Ishikawa (cell line): Measurements from ENCODE around the gene NPHS1.

Experiments
- CEBPB ChIP-seq: IDR thresholded peaks from 2 replicates; pipeline ENCODE4 v1.6.1; 2012
- CREB1 ChIP-seq: IDR thresholded peaks from 2 replicates; pipeline ENCODE4 v1.6.1; 2012; ENCODE audit warnings: low read depth
- EGR1 ChIP-seq: IDR thresholded peaks from 2 replicates; pipeline ENCODE4 v1.6.1; 2012
- EP300 ChIP-seq: IDR thresholded peaks from 2 replicates; pipeline ENCODE4 v1.6.1; 2012; ENCODE audit warnings: borderline replicate concordance
- FOXM1 ChIP-seq: IDR thresholded peaks from 2 replicates; pipeline ENCODE4 v1.6.1; 2012; ENCODE audit warnings: low read depth, borderline replicate concordance
- NFIC ChIP-seq: IDR thresholded peaks from 2 replicates; pipeline ENCODE4 v1.6.1; 2012
- RAD21 ChIP-seq: IDR thresholded peaks from 2 replicates; pipeline ENCODE4 v1.6.1; 2012; ENCODE audit warnings: low read depth
- TAF1 ChIP-seq: IDR thresholded peaks from 2 replicates; pipeline ENCODE4 v1.6.1; 2012; ENCODE audit warnings: low read depth, mild to moderate bottlenecking
- TCF12 ChIP-seq: IDR thresholded peaks from 2 replicates; pipeline ENCODE4 v1.6.1; 2012; ENCODE audit warnings: low read depth
- TEAD4 ChIP-seq: IDR thresholded peaks from 2 replicates; pipeline ENCODE4 v1.6.1; 2012
- YY1 ChIP-seq: IDR thresholded peaks from 2 replicates; pipeline ENCODE4 v1.6.1; 2012; ENCODE audit warnings: low read depth
- ZBTB7A ChIP-seq: IDR thresholded peaks from 2 replicates; pipeline ENCODE4 v1.6.1; 2012; ENCODE audit warnings: low read depth
- TF ChIP-seq, protein P1 (sequence below): IDR thresholded peaks from 2 replicates; pipeline ENCODE4 v1.6.1; 2012
- TF ChIP-seq, protein P2 (sequence below): IDR thresholded peaks from 2 replicates; pipeline ENCODE4 v1.6.1; 2012; ENCODE audit warnings: low read depth, mild to moderate bottlenecking
- TF ChIP-seq, protein P3 (sequence below): IDR thresholded peaks from 2 replicates; pipeline ENCODE4 v1.6.1; 2012

The NPHS1 gene

DNA sequence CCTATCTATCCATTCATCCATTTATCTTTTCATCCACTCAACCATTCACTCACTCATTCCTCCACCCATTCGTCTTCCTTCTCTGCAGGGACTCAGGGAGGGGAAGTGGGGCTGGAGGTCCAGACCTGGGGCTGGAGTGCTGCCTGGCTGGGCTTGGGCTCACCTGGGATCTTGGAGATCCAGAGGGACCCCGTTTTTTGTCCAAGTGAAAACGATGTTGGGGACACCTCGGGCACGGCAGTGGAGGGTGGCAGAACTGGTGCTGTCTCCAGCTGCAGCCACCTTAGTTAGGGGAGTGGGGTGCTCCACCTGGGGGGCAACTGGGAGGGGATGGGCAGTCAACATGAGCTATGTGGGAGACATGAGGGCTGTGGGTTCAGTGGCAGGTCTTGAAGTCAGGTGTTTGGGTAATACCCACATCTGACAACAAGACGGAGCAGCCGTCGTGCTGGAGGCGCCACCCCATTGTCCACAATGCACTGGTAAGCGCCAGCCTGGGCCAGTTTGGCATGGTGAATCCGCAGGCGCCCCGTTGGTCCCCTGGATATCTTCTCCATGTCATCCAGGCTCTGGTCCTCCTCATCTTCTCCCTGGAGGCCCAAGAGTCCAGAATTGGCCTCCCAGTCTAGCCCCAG lies 10.2 kb downstream of the NPHS1 start:
- TF ChIP-seq, protein P1, sequence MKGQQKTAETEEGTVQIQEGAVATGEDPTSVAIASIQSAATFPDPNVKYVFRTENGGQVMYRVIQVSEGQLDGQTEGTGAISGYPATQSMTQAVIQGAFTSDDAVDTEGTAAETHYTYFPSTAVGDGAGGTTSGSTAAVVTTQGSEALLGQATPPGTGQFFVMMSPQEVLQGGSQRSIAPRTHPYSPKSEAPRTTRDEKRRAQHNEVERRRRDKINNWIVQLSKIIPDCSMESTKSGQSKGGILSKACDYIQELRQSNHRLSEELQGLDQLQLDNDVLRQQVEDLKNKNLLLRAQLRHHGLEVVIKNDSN = no peak
- TF ChIP-seq, protein P2, sequence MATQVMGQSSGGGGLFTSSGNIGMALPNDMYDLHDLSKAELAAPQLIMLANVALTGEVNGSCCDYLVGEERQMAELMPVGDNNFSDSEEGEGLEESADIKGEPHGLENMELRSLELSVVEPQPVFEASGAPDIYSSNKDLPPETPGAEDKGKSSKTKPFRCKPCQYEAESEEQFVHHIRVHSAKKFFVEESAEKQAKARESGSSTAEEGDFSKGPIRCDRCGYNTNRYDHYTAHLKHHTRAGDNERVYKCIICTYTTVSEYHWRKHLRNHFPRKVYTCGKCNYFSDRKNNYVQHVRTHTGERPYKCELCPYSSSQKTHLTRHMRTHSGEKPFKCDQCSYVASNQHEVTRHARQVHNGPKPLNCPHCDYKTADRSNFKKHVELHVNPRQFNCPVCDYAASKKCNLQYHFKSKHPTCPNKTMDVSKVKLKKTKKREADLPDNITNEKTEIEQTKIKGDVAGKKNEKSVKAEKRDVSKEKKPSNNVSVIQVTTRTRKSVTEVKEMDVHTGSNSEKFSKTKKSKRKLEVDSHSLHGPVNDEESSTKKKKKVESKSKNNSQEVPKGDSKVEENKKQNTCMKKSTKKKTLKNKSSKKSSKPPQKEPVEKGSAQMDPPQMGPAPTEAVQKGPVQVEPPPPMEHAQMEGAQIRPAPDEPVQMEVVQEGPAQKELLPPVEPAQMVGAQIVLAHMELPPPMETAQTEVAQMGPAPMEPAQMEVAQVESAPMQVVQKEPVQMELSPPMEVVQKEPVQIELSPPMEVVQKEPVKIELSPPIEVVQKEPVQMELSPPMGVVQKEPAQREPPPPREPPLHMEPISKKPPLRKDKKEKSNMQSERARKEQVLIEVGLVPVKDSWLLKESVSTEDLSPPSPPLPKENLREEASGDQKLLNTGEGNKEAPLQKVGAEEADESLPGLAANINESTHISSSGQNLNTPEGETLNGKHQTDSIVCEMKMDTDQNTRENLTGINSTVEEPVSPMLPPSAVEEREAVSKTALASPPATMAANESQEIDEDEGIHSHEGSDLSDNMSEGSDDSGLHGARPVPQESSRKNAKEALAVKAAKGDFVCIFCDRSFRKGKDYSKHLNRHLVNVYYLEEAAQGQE = no peak
- TF ChIP-seq CREB1 = no peak
- TF ChIP-seq TEAD4 = no peak
- TF ChIP-seq CEBPB = no peak
- no peak for TF ChIP-seq YY1
- TF ChIP-seq TCF12 = no peak
- no peak for TF ChIP-seq EGR1
- no peak for TF ChIP-seq FOXM1
- no peak for TF ChIP-seq TAF1
- no peak for TF ChIP-seq EP300

DNA sequence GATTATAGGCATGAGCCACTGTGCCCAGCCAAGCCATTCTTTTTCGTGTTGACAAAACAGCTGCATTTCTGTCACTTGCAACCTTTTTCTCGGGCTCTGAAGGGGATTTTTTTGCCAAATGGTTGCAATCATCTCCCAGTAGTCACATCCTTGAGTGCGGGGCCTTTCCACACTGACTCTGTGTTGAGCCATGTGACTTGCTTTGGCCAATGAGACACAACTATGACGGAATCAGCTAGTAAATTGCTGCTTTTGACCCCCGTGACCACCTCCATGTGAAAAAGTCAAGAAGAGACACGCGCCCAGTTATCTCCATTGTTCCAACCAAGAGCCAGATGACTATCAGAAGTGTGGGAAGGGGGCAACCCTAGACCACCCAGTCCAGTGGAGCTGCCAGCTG lies 18.3 kb downstream of the NPHS1 start:
- TF ChIP-seq EGR1 (no peak), TCF12 (no peak), TAF1 (no peak), ZBTB7A (no peak), TEAD4 (no peak), EP300 (no peak), RAD21 (no peak), FOXM1 (no peak), YY1 (no peak), CEBPB (no peak)
- TF ChIP-seq, protein P1 = no peak
- TF ChIP-seq, protein P2 = no peak
- TF ChIP-seq, protein P3, sequence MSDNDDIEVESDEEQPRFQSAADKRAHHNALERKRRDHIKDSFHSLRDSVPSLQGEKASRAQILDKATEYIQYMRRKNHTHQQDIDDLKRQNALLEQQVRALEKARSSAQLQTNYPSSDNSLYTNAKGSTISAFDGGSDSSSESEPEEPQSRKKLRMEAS = no peak

DNA sequence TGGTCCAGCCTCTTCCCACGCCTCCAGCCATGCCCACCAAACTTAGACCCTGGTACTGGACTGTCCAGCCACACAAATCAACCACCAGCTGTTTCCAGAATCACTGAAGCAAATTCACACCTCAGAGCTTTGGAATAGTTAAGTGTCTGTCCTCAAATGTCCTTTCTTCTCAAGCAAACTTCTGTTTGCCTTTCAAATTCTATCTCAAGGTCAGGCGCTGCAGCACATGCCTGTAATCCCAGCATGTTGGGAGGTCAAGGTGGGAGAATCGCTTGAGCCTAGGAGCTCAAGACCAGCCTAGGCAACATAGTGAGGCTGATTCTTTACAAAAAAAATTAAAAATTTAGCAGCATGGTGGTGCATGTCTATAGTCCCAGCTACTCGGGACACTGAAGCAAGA lies 20.2 kb downstream of the NPHS1 start:
- TF ChIP-seq NFIC (no peak), RAD21 (no peak), YY1 (no peak)
- TF ChIP-seq, protein P2 = no peak

DNA sequence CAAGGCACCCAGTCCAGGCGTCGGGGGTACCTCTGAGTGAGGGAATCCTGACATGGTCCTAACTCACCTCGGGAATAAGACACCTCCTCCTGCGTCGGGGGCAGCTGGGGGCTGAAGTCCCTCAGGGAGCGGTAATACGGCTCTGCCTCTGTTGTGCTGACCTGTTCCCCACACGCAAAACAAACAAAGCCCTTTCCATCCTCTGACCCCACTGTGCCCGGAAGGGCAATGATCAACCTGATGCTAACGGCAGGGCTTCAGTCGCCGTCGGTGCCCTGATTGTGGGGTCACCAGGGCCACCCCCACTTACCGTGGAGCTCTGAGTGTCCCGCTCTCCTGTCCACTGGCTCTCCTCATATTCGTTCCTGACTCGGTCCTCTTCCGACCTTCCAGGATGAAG lies 21.3 kb downstream of the NPHS1 start:
- TF ChIP-seq CEBPB (no peak), TAF1 (no peak), NFIC (no peak), TCF12 (no peak)

DNA sequence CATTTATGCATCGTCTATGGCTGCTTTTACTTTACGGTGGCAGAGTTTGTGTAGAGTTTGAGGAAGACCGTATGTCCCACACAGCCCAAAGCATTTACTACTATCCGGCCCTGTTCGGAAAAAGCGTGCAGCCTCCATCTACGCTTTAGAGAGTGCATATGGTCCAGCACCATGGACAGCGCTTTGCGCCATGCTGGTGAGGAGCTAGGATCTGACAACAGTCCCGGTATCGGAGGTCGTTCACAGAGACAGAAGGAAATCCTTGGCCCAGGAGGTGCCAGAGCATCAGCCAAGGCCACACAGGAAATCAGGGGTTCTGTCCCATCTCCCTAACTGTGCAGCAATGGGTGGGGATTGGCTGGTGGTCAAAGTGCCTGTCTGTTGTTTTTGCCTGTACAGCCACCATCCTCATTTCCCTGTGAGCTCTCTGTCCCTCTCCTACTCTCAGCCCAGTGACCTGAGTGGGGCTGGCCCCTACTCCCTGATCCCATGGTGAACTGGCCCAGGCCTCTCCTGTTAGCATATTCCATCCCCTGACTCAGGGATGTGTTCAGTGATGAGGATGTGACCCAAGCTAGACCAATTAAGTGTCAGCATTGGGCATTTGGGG lies 23.5 kb downstream of the NPHS1 start:
- TF ChIP-seq FOXM1 (no peak), CEBPB (no peak), EGR1 (no peak), NFIC (no peak), YY1 (peak; percentile 81)
- TF ChIP-seq, protein P2 = peak; percentile 98
- TF ChIP-seq, protein P3 = peak; percentile 81
